ENCODE measurements around the gene GRM7. TPM values are rescaled to one million over a fixed set of nuclear protein-coding genes. Genes with fewer than 3 reads are reported as not detected.

GRM7 gene
- total and polyA plus RNA-seq, 9 of the 15 experiments (the other 6 are each of a cell fraction or from before 2014, with no cell fraction given): not detected

DNA sequence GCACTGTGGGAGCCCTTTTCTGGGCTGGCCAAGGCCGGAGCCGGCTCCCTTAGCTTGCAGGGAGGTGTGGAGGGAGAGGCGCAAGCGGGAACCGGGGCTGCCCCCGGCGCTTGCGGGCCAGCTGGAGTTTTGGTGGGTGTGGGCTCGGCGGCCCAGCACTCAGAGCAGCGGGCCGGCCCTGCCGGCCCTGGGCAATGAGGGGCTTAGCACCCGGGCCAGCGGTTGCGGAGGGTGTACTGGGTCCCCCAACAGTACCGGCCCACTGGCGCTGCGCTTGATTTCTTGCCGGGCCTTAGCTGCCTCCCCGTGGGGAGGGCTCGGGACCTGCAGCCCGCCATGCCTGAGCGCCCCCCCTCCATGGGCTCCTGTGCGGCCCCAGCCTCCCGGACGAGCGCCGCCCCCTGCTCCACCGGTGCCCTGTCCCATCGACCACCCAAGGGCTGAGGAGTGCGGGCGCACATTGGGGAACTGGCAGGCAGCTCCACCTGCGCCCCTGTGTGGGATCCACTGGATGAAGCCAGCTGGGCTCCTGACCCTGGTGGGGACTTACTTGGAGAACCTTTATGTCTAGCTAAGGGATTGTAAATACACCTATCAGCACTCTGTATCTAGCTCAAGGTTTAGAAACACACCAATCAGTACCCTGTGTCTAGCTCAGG is 707.7 kb downstream of the GRM7 start:
- H3K9me3 ChIP-seq (replicated peaks; ENCODE audit: control insufficient read depth, insufficient read depth, low read depth, low read length): no peaks in the 10 kb centered on the region; the same call in 1 of the 2 replicates
- no peaks in the 10 kb centered on the region for H4K20me1 ChIP-seq (replicated peaks; ENCODE audit: control insufficient read depth, insufficient read depth, low read length)
- BruUV-seq (replicated peaks): no TSS peak
- ATAC-seq (no peak), DNase-seq (ENCODE audit: extremely low read depth in 1 of 4, low spot score in 3 of 4) (no peak), FAIRE-seq (no peak)
- no peak for TF ChIP-seq NCOA2 (IDR thresholded peaks at IDR 0.05; ENCODE audit: partially characterized antibody in 2 of 2)
- TF ChIP-seq NFE2 (IDR thresholded peaks at IDR 0.05; ENCODE audit: low read depth): no peak
- no peak for TF ChIP-seq CBFB (CRISPR knock-in tag; IDR thresholded peaks at IDR 0.05)
- TF ChIP-seq KLF1 (tag; IDR thresholded peaks at IDR 0.05): no peak
- TF ChIP-seq TEAD4 (IDR thresholded peaks at IDR 0.05; ENCODE audit: low read length): no peak
- TF ChIP-seq TEAD4 (CRISPR knock-in tag; IDR thresholded peaks at IDR 0.05; ENCODE audit: borderline replicate concordance): no peak
- TF ChIP-seq MAFK (IDR thresholded peaks at IDR 0.05; ENCODE audit: low read length): no peak
- TF ChIP-seq ZNF551 (CRISPR knock-in tag; IDR thresholded peaks at IDR 0.05): no peak
- TF ChIP-seq CTCFL (IDR thresholded peaks at IDR 0.05; ENCODE audit: borderline replicate concordance, insufficient read depth, low read depth, low read length, poor library complexity, severe bottlenecking): no peak
- ChIA-PET POLR2A (no interaction called here), CTCF (ENCODE audit: low intra/inter-chr PET ratio) (no interaction called here)
- H3K4me3 ChIP-seq: no peak overlapping the region
- no peaks in the 10 kb centered on the region for H3K4me1 ChIP-seq (replicated peaks in 1 of 2; ENCODE audit: control insufficient read depth in 2 of 2, insufficient read depth in 2 of 2, low read length in 2 of 2)
- 2% methylated on average over 31 of the region's 34 CpGs for WGBS (ENCODE audit: insufficient coverage, low coverage, missing lambda C conversion rate)
- no peaks in the 10 kb centered on the region for H3K9me1 ChIP-seq (ENCODE audit: control insufficient read depth, insufficient read depth, low read length)
- no peak overlapping the region for H3K4me2 ChIP-seq (ENCODE audit: insufficient read depth, low read length)
- no peaks in the 10 kb centered on the region for H3K27me3 ChIP-seq (ENCODE audit: control insufficient read depth in 2 of 2, insufficient read depth in 2 of 2, low read length in 2 of 2)
- in situ Hi-C loops (cut with MboI) (no loop called here), intact Hi-C loops (cut with micrococcal nuclease) (no loop called here)
- H3K9ac ChIP-seq (ENCODE audit: insufficient read depth in 1 of 2, low read depth in 2 of 2, low read length in 2 of 2): no peak overlapping the region
- no peak overlapping the region for H3K27ac ChIP-seq (ENCODE audit: extremely low read depth, low read depth, low read length)
- H2AFZ ChIP-seq (ENCODE audit: low read depth, low read length): no peak overlapping the region
- no peaks in the 10 kb centered on the region for H3K36me3 ChIP-seq (ENCODE audit: control insufficient read depth, insufficient read depth, low read length)
- H3K79me2 ChIP-seq (ENCODE audit: control insufficient read depth, insufficient read depth, low read length): no peaks in the 10 kb centered on the region

All from K562 (cell line).